GM12874 (cell line): ENCODE measurements around the gene PTK7.

Source experiments
- CTCF ChIP-seq: IDR thresholded peaks from 2 replicates; pipeline ENCODE4 v1.5.1; 2011; ENCODE audit warnings: low read depth, mild to moderate bottlenecking, control low read depth, low read length, moderate library complexity; ENCODE audit not compliant: insufficient read depth

PTK7 gene

DNA sequence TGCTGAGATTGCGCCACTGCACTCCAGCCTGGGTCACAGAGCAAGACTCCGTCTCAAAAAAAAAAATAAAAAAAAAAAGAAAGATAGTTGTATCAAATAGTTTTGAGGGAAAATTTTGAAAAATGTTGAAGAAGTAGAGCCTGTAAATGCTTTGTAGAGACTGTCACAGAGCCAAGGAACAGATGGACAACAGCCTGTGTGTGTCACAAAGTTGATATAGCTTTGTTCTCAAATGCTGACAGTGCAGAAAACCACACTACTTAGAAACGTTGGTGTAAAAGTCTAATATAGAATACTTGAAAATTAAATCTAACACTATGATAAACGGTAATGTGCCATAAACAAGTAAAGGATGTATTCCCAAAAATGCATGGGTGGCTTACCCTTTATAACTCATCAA is 25.4 kb downstream of the PTK7 start:
- no peak for TF ChIP-seq CTCF

GRCh38 chr6:43103253-43103876 is 27.3 kb downstream of the PTK7 start:
- no peak for TF ChIP-seq CTCF

DNA sequence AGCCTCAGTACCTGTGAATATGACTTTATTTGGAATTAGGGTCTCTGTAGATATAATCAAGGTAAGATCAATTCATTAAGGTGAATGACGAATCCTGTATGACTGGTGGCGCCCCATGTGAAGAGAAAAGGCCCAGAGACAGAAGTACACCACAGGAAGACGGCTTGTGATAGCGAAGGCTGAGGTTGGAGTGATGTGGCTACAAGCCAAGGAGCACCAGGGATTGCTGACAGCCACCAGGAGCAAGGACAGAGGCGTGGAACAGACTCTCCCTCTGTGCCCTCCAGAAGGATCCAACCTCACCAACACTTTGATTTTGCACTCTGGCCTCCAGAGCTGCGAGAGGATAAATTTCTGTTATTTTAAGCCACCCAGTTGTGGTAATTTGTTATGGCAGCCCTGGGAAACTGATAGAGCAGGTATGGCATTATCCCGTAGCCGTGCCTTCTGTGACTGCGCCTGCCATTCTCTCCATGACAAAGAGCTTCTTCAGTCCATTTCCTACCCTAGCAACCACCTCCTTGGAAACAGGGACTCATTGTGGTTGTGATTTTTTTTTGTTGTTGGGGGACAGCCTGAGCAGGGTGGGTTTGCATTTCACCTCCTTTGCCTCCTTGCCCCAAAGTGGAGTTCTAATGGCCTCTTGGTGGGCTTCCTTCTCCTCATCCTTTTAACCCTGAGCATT is 29.6 kb downstream of the PTK7 start:
- no peak for TF ChIP-seq CTCF

DNA sequence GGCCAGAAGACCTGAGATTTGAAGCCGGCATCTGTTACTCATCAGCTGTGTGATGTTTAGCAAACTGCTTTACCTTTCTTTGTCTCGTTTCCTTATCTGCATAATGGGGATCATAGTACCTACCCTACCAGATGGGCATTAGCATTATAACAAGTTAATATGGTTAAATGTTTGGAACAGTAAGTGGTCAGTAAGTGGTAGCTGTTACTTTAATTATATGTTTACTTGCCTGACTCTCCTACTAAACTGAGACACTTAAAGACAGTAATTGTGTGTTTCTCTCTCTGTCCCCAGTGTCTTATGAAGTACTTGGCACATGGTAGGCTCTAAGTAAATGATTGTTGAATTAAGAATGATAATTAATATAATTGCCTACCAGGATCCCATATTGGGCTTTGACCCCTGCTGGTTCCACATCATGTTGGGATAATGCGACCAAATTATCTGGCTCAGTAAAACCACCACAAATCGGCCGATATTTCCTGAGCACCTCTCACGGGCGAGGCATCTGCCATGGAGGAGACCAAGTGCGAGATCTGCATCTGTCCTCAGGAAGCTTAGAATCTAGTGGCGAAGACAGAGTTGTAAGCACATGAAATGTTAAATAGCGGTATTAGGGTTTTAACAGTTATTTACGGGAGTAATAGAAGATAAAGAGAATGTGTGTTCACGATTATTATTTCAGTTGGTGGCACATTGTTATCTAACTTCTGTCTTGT is 31.4 kb downstream of the PTK7 start:
- no peak for TF ChIP-seq CTCF

- no peak for TF ChIP-seq CTCF
Observed at GRCh38 chr6:43113431-43114260, 37.5 kb downstream of the PTK7 start.

- no peak for TF ChIP-seq CTCF
Observed at GRCh38 chr6:43115365-43115764, 39.3 kb downstream of the PTK7 start.

DNA sequence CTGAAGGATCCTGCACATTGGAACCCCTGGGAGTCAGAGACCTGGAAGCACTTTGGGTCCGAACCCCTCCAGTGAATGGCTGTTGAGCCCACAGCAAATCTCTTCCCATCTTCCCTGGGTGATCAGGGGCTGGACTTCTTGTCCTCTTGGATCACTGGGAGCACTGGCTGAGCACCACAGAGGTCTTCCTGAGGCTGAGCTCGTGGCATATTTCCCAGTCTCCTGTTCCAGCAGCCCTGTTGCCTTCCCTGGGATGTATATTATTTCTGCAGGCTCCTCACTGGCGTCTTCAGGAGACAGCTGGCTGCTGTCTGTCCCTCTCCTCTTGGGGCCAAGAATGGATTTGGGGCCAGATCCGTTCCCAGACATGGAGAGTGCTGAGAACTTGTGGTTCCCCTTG is 43.4 kb downstream of the PTK7 start:
- TF ChIP-seq CTCF = no peak
